Endometrial microvascular endothelial cells (primary cell): Measurements from ENCODE around the gene DAPK2. TPM values are rescaled to one million over a fixed set of nuclear protein-coding genes. Genes with fewer than 3 reads are reported as not detected.

Experiments used
- in situ Hi-C: cut with HindIII; loops from 2 replicates; pipeline ENCODE4 v1.10.0; 2017; ENCODE audit warnings: low sequenced_read_pairs, low pct_unique_long_range_greater_than_20kb; ENCODE audit errors: inconsistent ontology term
- total RNA-seq: library from RNA; depleted of rRNA; stranded (reverse); fragments of >200 nt; gene quantifications from one replicate; pipeline ENCODE4 v1.2.3, GENCODE V29; 2015; ENCODE audit errors: inconsistent ontology term

DAPK2 gene
- total RNA-seq, 1 donor from 2014 or later: 0.84 TPM

GRCh38 chr15:63864186-63864585 lies 182.1 kb downstream of the DAPK2 start:
- in situ Hi-C loops: no loop called here

GRCh38 chr15:63861946-63862517 lies 184.3 kb downstream of the DAPK2 start:
- in situ Hi-C loops: no loop called here

GRCh38 chr15:63860555-63860954 lies 185.7 kb downstream of the DAPK2 start:
- in situ Hi-C loops: no loop called here

GRCh38 chr15:63860155-63860554 lies 186.1 kb downstream of the DAPK2 start:
- in situ Hi-C loops: no loop called here

- in situ Hi-C loops: no loop called here
Measured at GRCh38 chr15:63858881-63859280, 187.4 kb downstream of the DAPK2 start.

- in situ Hi-C loops: no loop called here
Measured at GRCh38 chr15:63858448-63858847, 187.8 kb downstream of the DAPK2 start.

GRCh38 chr15:63857461-63857856 lies 188.8 kb downstream of the DAPK2 start:
- in situ Hi-C loops: no loop called here

Other genes starting within 250 kb of the DAPK2 start
- gene HERC1, start 212.5 kb downstream of the DAPK2 start, total RNA-seq: 51.1 TPM
- gene CIAO2A, start 47.4 kb upstream of the DAPK2 start, total RNA-seq: 72.7 TPM
- 25.9 TPM for gene SNX1, start 49.5 kb upstream of the DAPK2 start, total RNA-seq
- not detected for gene SNX22, start 105.2 kb upstream of the DAPK2 start, total RNA-seq
- gene PPIB, start 116.5 kb upstream of the DAPK2 start, total RNA-seq: 715 TPM